ENCODE results near the gene MAML2.

DNA sequence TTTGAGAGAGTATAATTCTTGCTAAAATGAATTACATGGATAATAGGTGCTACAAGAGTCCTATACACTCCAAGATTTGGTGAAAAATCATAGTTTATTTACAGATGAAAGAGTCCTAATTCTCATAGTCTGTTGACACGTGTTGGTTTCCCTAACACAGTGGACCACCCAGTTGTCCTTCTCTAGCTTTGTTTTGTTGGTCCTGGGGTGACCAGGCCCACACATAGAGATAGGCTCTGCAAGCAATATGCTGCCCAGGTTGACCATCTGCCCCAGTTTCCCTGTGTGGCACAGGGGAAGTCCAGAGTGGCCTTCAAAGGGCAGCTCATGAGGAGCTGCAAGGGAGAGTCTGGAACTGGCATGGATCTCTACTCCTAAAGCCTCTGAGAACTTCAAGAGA lies 184.9 kb downstream of the MAML2 start:
- TF ChIP-seq, protein P1, sequence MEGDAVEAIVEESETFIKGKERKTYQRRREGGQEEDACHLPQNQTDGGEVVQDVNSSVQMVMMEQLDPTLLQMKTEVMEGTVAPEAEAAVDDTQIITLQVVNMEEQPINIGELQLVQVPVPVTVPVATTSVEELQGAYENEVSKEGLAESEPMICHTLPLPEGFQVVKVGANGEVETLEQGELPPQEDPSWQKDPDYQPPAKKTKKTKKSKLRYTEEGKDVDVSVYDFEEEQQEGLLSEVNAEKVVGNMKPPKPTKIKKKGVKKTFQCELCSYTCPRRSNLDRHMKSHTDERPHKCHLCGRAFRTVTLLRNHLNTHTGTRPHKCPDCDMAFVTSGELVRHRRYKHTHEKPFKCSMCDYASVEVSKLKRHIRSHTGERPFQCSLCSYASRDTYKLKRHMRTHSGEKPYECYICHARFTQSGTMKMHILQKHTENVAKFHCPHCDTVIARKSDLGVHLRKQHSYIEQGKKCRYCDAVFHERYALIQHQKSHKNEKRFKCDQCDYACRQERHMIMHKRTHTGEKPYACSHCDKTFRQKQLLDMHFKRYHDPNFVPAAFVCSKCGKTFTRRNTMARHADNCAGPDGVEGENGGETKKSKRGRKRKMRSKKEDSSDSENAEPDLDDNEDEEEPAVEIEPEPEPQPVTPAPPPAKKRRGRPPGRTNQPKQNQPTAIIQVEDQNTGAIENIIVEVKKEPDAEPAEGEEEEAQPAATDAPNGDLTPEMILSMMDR (IDR thresholded peaks at IDR 0.05): no peak
- TF ChIP-seq POLR2A (IDR thresholded peaks at IDR 0.05) (no peak), POLR2AphosphoS5 (IDR thresholded peaks at IDR 0.05) (no peak)
